ENCODE results near the gene ZNF850.
A peak's percentile ranks its signal among the peaks of the same experiment; 100 is the strongest.

The ZNF850 gene

DNA sequence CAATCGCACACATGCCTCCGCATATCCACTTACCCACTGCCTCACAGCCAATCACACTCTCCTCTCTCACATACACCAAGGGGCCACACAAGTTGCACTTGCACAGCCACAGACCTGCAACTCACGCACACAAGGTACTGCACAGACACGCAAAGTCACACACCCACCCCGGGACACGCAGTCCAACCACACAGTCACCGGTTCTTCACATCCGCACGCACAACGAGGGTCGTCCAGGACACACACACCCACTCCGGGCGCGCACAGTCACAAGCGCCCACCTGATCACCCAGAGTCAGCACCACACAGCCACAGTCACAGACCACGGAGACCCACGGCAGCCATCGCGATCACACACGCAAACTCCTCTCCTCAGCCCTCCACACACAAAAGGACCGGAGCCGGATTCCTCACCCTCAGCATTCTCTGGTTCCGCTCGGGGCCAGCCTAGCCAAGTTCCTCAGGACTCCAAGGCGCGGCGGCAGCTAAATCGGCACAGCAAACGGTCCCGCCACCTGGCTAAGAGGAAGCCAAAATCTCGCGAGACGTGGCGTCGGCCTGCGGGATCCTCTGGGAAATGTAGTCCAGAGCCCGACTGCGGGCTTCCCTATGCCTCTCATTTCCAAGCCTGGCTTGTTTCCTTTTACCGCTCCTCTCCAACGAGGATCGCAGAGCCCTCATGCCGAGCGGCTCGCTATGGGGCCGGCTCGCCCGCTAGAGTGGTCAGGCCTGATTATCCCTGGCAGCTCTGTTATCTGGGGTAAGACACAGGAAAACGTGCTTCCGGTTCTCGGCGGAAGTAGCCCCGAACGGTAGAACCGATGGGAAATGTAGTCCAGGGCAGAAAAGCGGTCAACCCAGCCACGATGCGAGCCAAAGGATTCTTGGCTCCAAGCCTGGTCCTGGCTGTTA is at the start of gene ZNF850:
Gene ZNF850, minus strand, starts transcription at position 497 of the 912 bp plus-strand sequence. CDS start 10,201 bp downstream, outside the sequence.
- no peaks in the 10 kb centered on the region for H3K4me1 ChIP-seq (ENCODE audit: low read depth, poor library complexity, severe bottlenecking)
- H3K36me3 ChIP-seq (ENCODE audit: insufficient read depth) = no peaks in the 10 kb centered on the region
- H3K4me3 ChIP-seq (IDR thresholded peaks at IDR 0.05; ENCODE audit: insufficient read depth, low read depth, low read length) = no peak within 1 kb of the TSS
- no peaks in the 10 kb centered on the region for H3K27me3 ChIP-seq (ENCODE audit: insufficient read depth, low read depth)
- TF ChIP-seq, protein P1, sequence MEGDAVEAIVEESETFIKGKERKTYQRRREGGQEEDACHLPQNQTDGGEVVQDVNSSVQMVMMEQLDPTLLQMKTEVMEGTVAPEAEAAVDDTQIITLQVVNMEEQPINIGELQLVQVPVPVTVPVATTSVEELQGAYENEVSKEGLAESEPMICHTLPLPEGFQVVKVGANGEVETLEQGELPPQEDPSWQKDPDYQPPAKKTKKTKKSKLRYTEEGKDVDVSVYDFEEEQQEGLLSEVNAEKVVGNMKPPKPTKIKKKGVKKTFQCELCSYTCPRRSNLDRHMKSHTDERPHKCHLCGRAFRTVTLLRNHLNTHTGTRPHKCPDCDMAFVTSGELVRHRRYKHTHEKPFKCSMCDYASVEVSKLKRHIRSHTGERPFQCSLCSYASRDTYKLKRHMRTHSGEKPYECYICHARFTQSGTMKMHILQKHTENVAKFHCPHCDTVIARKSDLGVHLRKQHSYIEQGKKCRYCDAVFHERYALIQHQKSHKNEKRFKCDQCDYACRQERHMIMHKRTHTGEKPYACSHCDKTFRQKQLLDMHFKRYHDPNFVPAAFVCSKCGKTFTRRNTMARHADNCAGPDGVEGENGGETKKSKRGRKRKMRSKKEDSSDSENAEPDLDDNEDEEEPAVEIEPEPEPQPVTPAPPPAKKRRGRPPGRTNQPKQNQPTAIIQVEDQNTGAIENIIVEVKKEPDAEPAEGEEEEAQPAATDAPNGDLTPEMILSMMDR (conservative IDR thresholded peaks at IDR 0.05; ENCODE audit: low read depth, low read length) = no peak
- H3K27ac ChIP-seq = peak within 1 kb of the TSS; percentile 60
- no peaks in the 10 kb centered on the region for H3K79me2 ChIP-seq (ENCODE audit: insufficient read depth, low read depth)
- peak within 1 kb of the TSS; percentile 31; the same call in 1 of the 2 replicates for H3K4me2 ChIP-seq
- H2AFZ ChIP-seq (ENCODE audit: low read depth) = peak within 1 kb of the TSS; percentile 89
- H4K20me1 ChIP-seq (ENCODE audit: insufficient read depth) = no peaks in the 10 kb centered on the region
- H3K9ac ChIP-seq = peak within 1 kb of the TSS; percentile 57; the same call in 1 of the 2 replicates

DNA sequence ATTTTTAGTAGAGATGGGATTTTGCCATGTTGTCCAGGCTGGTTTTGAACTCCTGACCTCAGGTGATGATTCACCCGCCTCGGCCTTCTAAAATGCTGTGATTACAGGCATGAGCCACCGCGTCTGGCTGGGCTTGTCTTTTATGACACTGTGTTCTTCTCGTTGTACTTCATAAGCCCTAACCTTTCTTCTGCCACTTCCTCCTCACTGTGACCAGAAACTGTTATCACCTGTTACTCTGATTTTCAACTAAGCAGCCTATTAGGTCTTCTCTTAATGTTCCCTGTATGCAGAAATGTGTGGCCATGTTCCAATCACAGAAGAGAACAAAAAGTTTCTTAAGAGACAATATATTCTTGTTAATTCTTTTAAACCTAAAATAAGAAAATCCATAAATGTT is 49.2 kb upstream of the ZNF850 start:
- no peak overlapping the region for H3K4me3 ChIP-seq (IDR thresholded peaks at IDR 0.05; ENCODE audit: insufficient read depth, low read depth, low read length)
- no peak overlapping the region for H3K27ac ChIP-seq
- no peak overlapping the region for H3K4me2 ChIP-seq
- TF ChIP-seq, protein P1 (conservative IDR thresholded peaks at IDR 0.05; ENCODE audit: low read depth, low read length) = no peak
- no peak overlapping the region for H3K9ac ChIP-seq
- H3K36me3 ChIP-seq (ENCODE audit: insufficient read depth) = no peaks in the 10 kb centered on the region
- no peaks in the 10 kb centered on the region for H4K20me1 ChIP-seq (ENCODE audit: insufficient read depth)
- no peaks in the 10 kb centered on the region for H3K4me1 ChIP-seq (ENCODE audit: low read depth, poor library complexity, severe bottlenecking)
- no peaks in the 10 kb centered on the region for H3K27me3 ChIP-seq (ENCODE audit: insufficient read depth, low read depth)
- no peak overlapping the region for H2AFZ ChIP-seq (ENCODE audit: low read depth)
- no peaks in the 10 kb centered on the region for H3K79me2 ChIP-seq (ENCODE audit: insufficient read depth, low read depth)

- no peaks in the 10 kb centered on the region for H3K27me3 ChIP-seq (ENCODE audit: insufficient read depth, low read depth)
- no peak overlapping the region for H3K9ac ChIP-seq
- no peaks in the 10 kb centered on the region for H3K4me1 ChIP-seq (ENCODE audit: low read depth, poor library complexity, severe bottlenecking)
- H2AFZ ChIP-seq (ENCODE audit: low read depth) = no peak overlapping the region
- TF ChIP-seq, protein P1 (conservative IDR thresholded peaks at IDR 0.05; ENCODE audit: low read depth, low read length) = no peak
- H3K4me2 ChIP-seq = no peak overlapping the region
- H3K4me3 ChIP-seq (IDR thresholded peaks at IDR 0.05; ENCODE audit: insufficient read depth, low read depth, low read length) = no peak overlapping the region
- H3K27ac ChIP-seq = no peak overlapping the region
- H4K20me1 ChIP-seq (ENCODE audit: insufficient read depth) = no peaks in the 10 kb centered on the region
- H3K79me2 ChIP-seq (ENCODE audit: insufficient read depth, low read depth) = no peaks in the 10 kb centered on the region
- H3K36me3 ChIP-seq (ENCODE audit: insufficient read depth) = no peaks in the 10 kb centered on the region
Measured at GRCh38 chr19:36819130-36819630, 46.6 kb upstream of the ZNF850 start.

DNA sequence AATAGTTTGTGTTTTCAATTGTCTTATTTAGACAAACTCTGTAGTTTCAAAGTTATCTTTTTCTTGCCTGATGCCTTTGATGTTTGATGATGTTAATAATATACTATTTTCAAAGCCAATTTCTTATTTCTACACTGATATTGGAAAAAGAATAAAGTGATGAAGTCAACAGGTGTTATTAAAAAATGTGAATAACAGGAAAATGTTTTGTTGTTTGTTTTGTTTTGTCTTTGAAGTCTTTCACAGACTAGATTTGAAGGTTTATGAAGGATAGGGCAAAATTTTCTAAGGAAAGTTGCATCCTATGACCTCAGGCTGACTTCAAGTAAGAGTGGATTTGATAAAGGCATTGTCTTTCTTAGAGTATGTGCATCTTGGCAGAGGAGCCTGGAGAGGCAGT is 34.4 kb upstream of the ZNF850 start:
- H3K4me1 ChIP-seq (ENCODE audit: low read depth, poor library complexity, severe bottlenecking) = no peaks in the 10 kb centered on the region
- no peak overlapping the region for H3K4me2 ChIP-seq
- no peaks in the 10 kb centered on the region for H3K27me3 ChIP-seq (ENCODE audit: insufficient read depth, low read depth)
- H3K36me3 ChIP-seq (ENCODE audit: insufficient read depth) = no peaks in the 10 kb centered on the region
- H3K27ac ChIP-seq = no peak overlapping the region
- H3K4me3 ChIP-seq (IDR thresholded peaks at IDR 0.05; ENCODE audit: insufficient read depth, low read depth, low read length) = no peak overlapping the region
- no peak overlapping the region for H3K9ac ChIP-seq
- TF ChIP-seq, protein P1 (conservative IDR thresholded peaks at IDR 0.05; ENCODE audit: low read depth, low read length) = no peak
- H2AFZ ChIP-seq (ENCODE audit: low read depth) = no peak overlapping the region
- no peaks in the 10 kb centered on the region for H3K79me2 ChIP-seq (ENCODE audit: insufficient read depth, low read depth)
- H4K20me1 ChIP-seq (ENCODE audit: insufficient read depth) = no peaks in the 10 kb centered on the region

All from KMS-11 (cell line).